Large intestine (tissue), 3 donors: Measurements from ENCODE around the gene PRM1. TPM values are rescaled to one million over a fixed set of nuclear protein-coding genes. Genes with fewer than 3 reads are reported as not detected.

ENCODE experiments used
- DNase-seq, 2 donors: peaks; one replicate each; pipeline versions ENCODE4 v3.0.0 to v3.0.0-alpha.2; 2013
- H3K27ac ChIP-seq: one replicate; pipeline ENCODE4 v1.5.1; 2013; ENCODE audit warnings: low read length
- H3K27me3 ChIP-seq: 2 replicates; pipeline ENCODE4 v1.6.1; 2013; ENCODE audit warnings: low read length; ENCODE audit not compliant: control insufficient read depth, insufficient read depth
- H3K36me3 ChIP-seq: 2 replicates; pipeline ENCODE4 v1.6.1; 2013; ENCODE audit warnings: low read length; ENCODE audit not compliant: control insufficient read depth, insufficient read depth
- H3K4me1 ChIP-seq: one replicate; pipeline ENCODE4 v1.6.1; 2013; ENCODE audit warnings: low read length; ENCODE audit not compliant: control insufficient read depth, insufficient read depth
- H3K4me3 ChIP-seq: one replicate; pipeline ENCODE4 v1.5.1; 2013; ENCODE audit warnings: low read length
- H3K9me3 ChIP-seq: one replicate; pipeline ENCODE4 v1.6.1; 2013; ENCODE audit warnings: mild to moderate bottlenecking, low read depth, low read length, moderate library complexity; ENCODE audit not compliant: control insufficient read depth
- WGBS: methylation state at CpG from one replicate; pipeline ENCODE4 v1.1.5; 2013; ENCODE audit warnings: low lambda C conversion rate; ENCODE audit not compliant: insufficient coverage; 5-methylcytosine and 5-hydroxymethylcytosine counted together
- polyA plus RNA-seq: library from polyadenylated mRNA; unstranded; fragments of 120-200 nt; gene quantifications from one replicate; pipeline ENCODE4 v1.2.1, GENCODE V29; 2013

The PRM1 gene
- polyA plus RNA-seq, 1 donor, result not detected

GRCh38 chr16:11256661-11257130 is 24.4 kb downstream of the PRM1 start:
- Histone ChIP-seq H3K4me1 (peaks cover 13% of the 10 kb centered on the region), H3K27me3 (peaks cover 13% of the 10 kb centered on the region), H3K4me3 (peak overlapping the region; percentile 82), H3K36me3 (no peaks in the 10 kb centered on the region), H3K9me3 (peaks cover 3% of the 10 kb centered on the region), H3K27ac (peak overlapping the region; percentile 99)
- peak; percentile 47 to 71 for DNase-seq
- WGBS, result no CpG with 5 or more reads among the region's 32 CpGs

GRCh38 chr16:11255737-11256660 is 25.1 kb downstream of the PRM1 start, which contains the start of gene SOCS1:
Gene SOCS1, minus strand, starts transcription at chr16:11256204. Its CDS starts 726 bp downstream, at chr16:11255478.
- H3K27me3 ChIP-seq, result peaks cover 13% of the 10 kb centered on the region
- peaks cover 13% of the 10 kb centered on the region for H3K4me1 ChIP-seq
- peaks cover 3% of the 10 kb centered on the region for H3K9me3 ChIP-seq
- DNase-seq, result peak; percentile 71 to 89
- no peaks in the 10 kb centered on the region for H3K36me3 ChIP-seq
- H3K27ac ChIP-seq, result peak within 1 kb of the TSS; percentile 99
- WGBS, result no CpG with 5 or more reads among the region's 100 CpGs
- peak within 1 kb of the TSS; percentile 82 for H3K4me3 ChIP-seq

GRCh38 chr16:11254913-11255736 is 26.0 kb downstream of the PRM1 start:
- peaks cover 13% of the 10 kb centered on the region for H3K4me1 ChIP-seq
- peaks cover 3% of the 10 kb centered on the region for H3K9me3 ChIP-seq
- DNase-seq, result peak; percentile 36 to 79
- H3K27me3 ChIP-seq, result peaks cover 13% of the 10 kb centered on the region
- no peak overlapping the region for H3K27ac ChIP-seq
- peak overlapping the region; percentile 43 for H3K4me3 ChIP-seq
- no CpG with 5 or more reads among the region's 105 CpGs for WGBS
- H3K36me3 ChIP-seq, result no peaks in the 10 kb centered on the region

GRCh38 chr16:11253995-11254912 is 26.9 kb downstream of the PRM1 start:
- DNase-seq, result no peak
- Histone ChIP-seq H3K9me3 (peaks cover 3% of the 10 kb centered on the region), H3K36me3 (no peaks in the 10 kb centered on the region), H3K4me3 (peak overlapping the region; percentile 38), H3K27ac (no peak overlapping the region), H3K4me1 (peaks cover 13% of the 10 kb centered on the region), H3K27me3 (peaks cover 13% of the 10 kb centered on the region)
- 80% methylated on average over 1 of the region's 29 CpGs for WGBS

- WGBS, result no CpG with 5 or more reads among the region's 5 CpGs
- Histone ChIP-seq H3K36me3 (no peaks in the 10 kb centered on the region), H3K27me3 (peaks cover 13% of the 10 kb centered on the region), H3K27ac (no peak overlapping the region), H3K4me1 (peaks cover 13% of the 10 kb centered on the region), H3K9me3 (peaks cover 3% of the 10 kb centered on the region), H3K4me3 (no peak overlapping the region)
- no peak for DNase-seq
Measured at GRCh38 chr16:11253009-11253994, 27.8 kb downstream of the PRM1 start.

GRCh38 chr16:11252482-11252931 is 28.6 kb downstream of the PRM1 start:
- Histone ChIP-seq H3K36me3 (no peaks in the 10 kb centered on the region), H3K27me3 (peaks cover 13% of the 10 kb centered on the region), H3K27ac (no peak overlapping the region), H3K9me3 (peaks cover 3% of the 10 kb centered on the region), H3K4me1 (peaks cover 12% of the 10 kb centered on the region), H3K4me3 (no peak overlapping the region)
- WGBS, result no CpG with 5 or more reads among the region's 8 CpGs
- DNase-seq, result no peak

- H3K27ac ChIP-seq, result no peak overlapping the region
Measured at GRCh38 chr16:11251525-11252481, 29.3 kb downstream of the PRM1 start.

GRCh38 chr16:11250786-11251524 is 30.2 kb downstream of the PRM1 start:
- no peak overlapping the region for H3K27ac ChIP-seq
- peaks cover 3% of the 10 kb centered on the region for H3K9me3 ChIP-seq
- no peak for DNase-seq
- no peak overlapping the region for H3K4me3 ChIP-seq
- 100% methylated on average over 1 of the region's 10 CpGs for WGBS
- no peaks in the 10 kb centered on the region for H3K36me3 ChIP-seq
- H3K4me1 ChIP-seq, result peaks cover 4% of the 10 kb centered on the region
- peaks cover 13% of the 10 kb centered on the region for H3K27me3 ChIP-seq

More at GRCh38 chr16:11251525-11252481, 29.3 kb downstream of the PRM1 start:
- Histone ChIP-seq H3K27me3 (peaks cover 13% of the 10 kb centered on the region), H3K9me3 (peaks cover 3% of the 10 kb centered on the region), H3K4me3 (no peak overlapping the region), H3K4me1 (peaks cover 5% of the 10 kb centered on the region), H3K36me3 (no peaks in the 10 kb centered on the region)
- DNase-seq, result peak in 1 of 2 donors; percentile 28
- no CpG with 5 or more reads among the region's 18 CpGs for WGBS
